ENCODE data around the gene ESR1.

The ESR1 gene

GRCh38 chr6:151993364-151993763 is 185.9 kb downstream of the ESR1 start:
- Histone ChIP-seq H3K4me3 (ENCODE audit: insufficient read length, low read depth) (no peak overlapping the region), H3K9me3 (ENCODE audit: insufficient read depth, low read length) (no peaks in the 10 kb centered on the region), H3K27me3 (ENCODE audit: insufficient read depth, insufficient read length) (no peaks in the 10 kb centered on the region), H3K4me1 (ENCODE audit: insufficient read depth, insufficient read length) (no peaks in the 10 kb centered on the region), H3K36me3 (ENCODE audit: insufficient read depth, insufficient read length, low read length) (no peaks in the 10 kb centered on the region), H3K9ac (ENCODE audit: insufficient read length, low read depth) (no peak overlapping the region)
- no peak for DNase-seq (ENCODE audit: low read depth, low spot score)
- TF ChIP-seq ZNF274 (IDR thresholded peaks at IDR 0.05; ENCODE audit: low read depth, low read length) (no peak), YY1 (IDR thresholded peaks at IDR 0.05; ENCODE audit: insufficient read depth, insufficient read length) (no peak), SUZ12 (IDR thresholded peaks at IDR 0.05; ENCODE audit: extremely low read depth, insufficient read depth, insufficient read length) (no peak)

DNA sequence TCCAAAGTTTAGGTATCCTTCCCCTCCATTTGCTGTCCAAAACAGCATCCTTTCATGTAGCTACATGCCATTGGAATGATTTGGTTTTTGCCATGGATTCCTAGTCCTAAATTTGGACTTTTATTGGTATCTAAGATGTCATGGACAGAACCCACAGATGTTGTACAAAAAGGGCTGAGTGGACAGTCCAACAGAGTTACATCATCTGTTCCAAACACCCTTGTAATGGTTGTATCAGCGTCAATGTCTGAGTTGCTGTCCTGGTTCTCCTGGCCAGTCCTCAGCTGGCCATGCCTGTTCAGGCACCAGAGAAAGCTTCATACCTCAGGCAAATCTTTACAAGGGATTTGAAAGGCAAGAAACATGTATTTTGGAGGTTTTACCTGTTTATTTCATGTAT is 191.3 kb downstream of the ESR1 start:
- no peak for DNase-seq (ENCODE audit: low read depth, low spot score)

GRCh38 chr6:151999194-151999593 is 191.7 kb downstream of the ESR1 start:
- H3K36me3 ChIP-seq (ENCODE audit: insufficient read depth, insufficient read length, low read length): no peaks in the 10 kb centered on the region
- H3K27me3 ChIP-seq (ENCODE audit: insufficient read depth, insufficient read length): no peaks in the 10 kb centered on the region
- H3K4me1 ChIP-seq (ENCODE audit: insufficient read depth, insufficient read length): no peaks in the 10 kb centered on the region
- TF ChIP-seq ZNF274 (IDR thresholded peaks at IDR 0.05; ENCODE audit: low read depth, low read length): no peak
- TF ChIP-seq YY1 (IDR thresholded peaks at IDR 0.05; ENCODE audit: insufficient read depth, insufficient read length): no peak
- TF ChIP-seq SUZ12 (IDR thresholded peaks at IDR 0.05; ENCODE audit: extremely low read depth, insufficient read depth, insufficient read length): no peak
- no peak overlapping the region for H3K4me3 ChIP-seq (ENCODE audit: insufficient read length, low read depth)
- DNase-seq (ENCODE audit: low read depth, low spot score): no peak
- no peak overlapping the region for H3K9ac ChIP-seq (ENCODE audit: insufficient read length, low read depth)
- H3K9me3 ChIP-seq (ENCODE audit: insufficient read depth, low read length): no peaks in the 10 kb centered on the region

More for the DNA sequence above, 191.3 kb downstream of the ESR1 start:
- Histone ChIP-seq H3K36me3 (ENCODE audit: insufficient read depth, insufficient read length, low read length) (no peaks in the 10 kb centered on the region), H3K27me3 (ENCODE audit: insufficient read depth, insufficient read length) (no peaks in the 10 kb centered on the region), H3K4me1 (ENCODE audit: insufficient read depth, insufficient read length) (no peaks in the 10 kb centered on the region), H3K9ac (ENCODE audit: insufficient read length, low read depth) (no peak overlapping the region), H3K9me3 (ENCODE audit: insufficient read depth, low read length) (no peaks in the 10 kb centered on the region), H3K4me3 (ENCODE audit: insufficient read length, low read depth) (no peak overlapping the region)
- no peak for TF ChIP-seq SUZ12 (IDR thresholded peaks at IDR 0.05; ENCODE audit: extremely low read depth, insufficient read depth, insufficient read length)
- no peak for TF ChIP-seq ZNF274 (IDR thresholded peaks at IDR 0.05; ENCODE audit: low read depth, low read length)
- no peak for TF ChIP-seq YY1 (IDR thresholded peaks at IDR 0.05; ENCODE audit: insufficient read depth, insufficient read length)

DNA sequence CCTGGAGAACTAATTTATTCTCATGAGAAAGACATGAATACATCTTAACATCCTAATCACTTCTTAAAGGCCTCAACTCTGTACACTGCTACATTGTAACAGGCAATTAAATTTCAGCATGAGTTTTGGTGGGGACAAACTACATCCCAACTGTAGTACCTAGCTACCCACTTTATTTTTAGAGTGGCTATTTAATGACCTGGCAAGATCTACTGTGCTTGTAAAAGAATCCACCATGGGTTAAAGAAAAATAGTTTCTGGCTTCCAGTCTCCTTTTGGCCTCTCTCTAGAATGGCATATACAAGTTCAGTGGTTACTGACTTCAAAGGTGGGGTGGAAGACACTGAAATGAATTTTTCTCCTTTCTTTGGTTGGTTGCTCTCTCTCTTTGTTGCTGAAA is 193.9 kb downstream of the ESR1 start:
- H3K36me3 ChIP-seq (ENCODE audit: insufficient read depth, insufficient read length, low read length): no peaks in the 10 kb centered on the region
- H3K4me3 ChIP-seq (ENCODE audit: insufficient read length, low read depth): no peak overlapping the region
- TF ChIP-seq SUZ12 (IDR thresholded peaks at IDR 0.05; ENCODE audit: extremely low read depth, insufficient read depth, insufficient read length) (no peak), ZNF274 (IDR thresholded peaks at IDR 0.05; ENCODE audit: low read depth, low read length) (no peak), YY1 (IDR thresholded peaks at IDR 0.05; ENCODE audit: insufficient read depth, insufficient read length) (no peak)
- no peaks in the 10 kb centered on the region for H3K4me1 ChIP-seq (ENCODE audit: insufficient read depth, insufficient read length)
- no peak overlapping the region for H3K9ac ChIP-seq (ENCODE audit: insufficient read length, low read depth)
- no peaks in the 10 kb centered on the region for H3K27me3 ChIP-seq (ENCODE audit: insufficient read depth, insufficient read length)
- no peaks in the 10 kb centered on the region for H3K9me3 ChIP-seq (ENCODE audit: insufficient read depth, low read length)
- no peak for DNase-seq (ENCODE audit: low read depth, low spot score)

- H3K27me3 ChIP-seq (ENCODE audit: insufficient read depth, insufficient read length): no peaks in the 10 kb centered on the region
- H3K9ac ChIP-seq (ENCODE audit: insufficient read length, low read depth): no peak overlapping the region
- H3K4me1 ChIP-seq (ENCODE audit: insufficient read depth, insufficient read length): no peaks in the 10 kb centered on the region
- H3K9me3 ChIP-seq (ENCODE audit: insufficient read depth, low read length): no peaks in the 10 kb centered on the region
- H3K36me3 ChIP-seq (ENCODE audit: insufficient read depth, insufficient read length, low read length): no peaks in the 10 kb centered on the region
- H3K4me3 ChIP-seq (ENCODE audit: insufficient read length, low read depth): no peak overlapping the region
- TF ChIP-seq ZNF274 (IDR thresholded peaks at IDR 0.05; ENCODE audit: low read depth, low read length) (no peak), SUZ12 (IDR thresholded peaks at IDR 0.05; ENCODE audit: extremely low read depth, insufficient read depth, insufficient read length) (no peak), YY1 (IDR thresholded peaks at IDR 0.05; ENCODE audit: insufficient read depth, insufficient read length) (no peak)
- no peak for DNase-seq (ENCODE audit: low read depth, low spot score)
Observed at GRCh38 chr6:152002306-152002705, 194.8 kb downstream of the ESR1 start.

GRCh38 chr6:152004036-152004566 is 196.6 kb downstream of the ESR1 start:
- no peak overlapping the region for H3K4me3 ChIP-seq (ENCODE audit: insufficient read length, low read depth)
- no peak for DNase-seq (ENCODE audit: low read depth, low spot score)
- no peaks in the 10 kb centered on the region for H3K36me3 ChIP-seq (ENCODE audit: insufficient read depth, insufficient read length, low read length)
- H3K9me3 ChIP-seq (ENCODE audit: insufficient read depth, low read length): no peaks in the 10 kb centered on the region
- no peak for TF ChIP-seq YY1 (IDR thresholded peaks at IDR 0.05; ENCODE audit: insufficient read depth, insufficient read length)
- TF ChIP-seq SUZ12 (IDR thresholded peaks at IDR 0.05; ENCODE audit: extremely low read depth, insufficient read depth, insufficient read length): no peak
- TF ChIP-seq ZNF274 (IDR thresholded peaks at IDR 0.05; ENCODE audit: low read depth, low read length): no peak
- H3K27me3 ChIP-seq (ENCODE audit: insufficient read depth, insufficient read length): no peaks in the 10 kb centered on the region
- no peak overlapping the region for H3K9ac ChIP-seq (ENCODE audit: insufficient read length, low read depth)
- H3K4me1 ChIP-seq (ENCODE audit: insufficient read depth, insufficient read length): no peaks in the 10 kb centered on the region

DNA sequence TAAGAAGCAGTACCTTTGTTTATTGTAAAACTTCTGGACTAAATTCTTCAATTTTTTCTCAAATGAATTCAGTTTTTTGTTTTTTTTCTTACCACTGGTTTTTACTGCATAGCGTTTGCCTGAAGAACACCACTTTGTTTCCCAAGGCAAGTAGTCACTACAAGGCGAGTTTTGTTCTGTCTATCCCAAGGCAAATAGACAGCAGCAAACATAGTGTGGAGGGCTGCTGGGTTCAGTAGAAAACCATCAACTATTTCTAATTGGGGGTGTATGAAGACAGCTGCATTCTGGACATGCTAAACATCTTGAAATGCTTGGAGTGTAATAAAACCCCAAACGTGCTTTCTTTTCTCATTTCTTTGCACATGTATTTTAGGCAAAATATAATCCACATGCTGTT is 197.4 kb downstream of the ESR1 start:
- no peak for DNase-seq (ENCODE audit: low read depth, low spot score)
- TF ChIP-seq YY1 (IDR thresholded peaks at IDR 0.05; ENCODE audit: insufficient read depth, insufficient read length) (no peak), SUZ12 (IDR thresholded peaks at IDR 0.05; ENCODE audit: extremely low read depth, insufficient read depth, insufficient read length) (no peak), ZNF274 (IDR thresholded peaks at IDR 0.05; ENCODE audit: low read depth, low read length) (no peak)

More for the DNA sequence above, 197.4 kb downstream of the ESR1 start:
- Histone ChIP-seq H3K4me1 (ENCODE audit: insufficient read depth, insufficient read length) (no peaks in the 10 kb centered on the region), H3K27me3 (ENCODE audit: insufficient read depth, insufficient read length) (no peaks in the 10 kb centered on the region), H3K9me3 (ENCODE audit: insufficient read depth, low read length) (no peaks in the 10 kb centered on the region), H3K4me3 (ENCODE audit: insufficient read length, low read depth) (no peak overlapping the region), H3K9ac (ENCODE audit: insufficient read length, low read depth) (no peak overlapping the region), H3K36me3 (ENCODE audit: insufficient read depth, insufficient read length, low read length) (no peaks in the 10 kb centered on the region)
